ENCODE results near the gene CD48.
"Not testable (repeated sequence)": the region's sequence is repeated elsewhere in the genome, so short reads cannot be mapped to it uniquely, and the experiment has no call there.

Gene CD48

DNA sequence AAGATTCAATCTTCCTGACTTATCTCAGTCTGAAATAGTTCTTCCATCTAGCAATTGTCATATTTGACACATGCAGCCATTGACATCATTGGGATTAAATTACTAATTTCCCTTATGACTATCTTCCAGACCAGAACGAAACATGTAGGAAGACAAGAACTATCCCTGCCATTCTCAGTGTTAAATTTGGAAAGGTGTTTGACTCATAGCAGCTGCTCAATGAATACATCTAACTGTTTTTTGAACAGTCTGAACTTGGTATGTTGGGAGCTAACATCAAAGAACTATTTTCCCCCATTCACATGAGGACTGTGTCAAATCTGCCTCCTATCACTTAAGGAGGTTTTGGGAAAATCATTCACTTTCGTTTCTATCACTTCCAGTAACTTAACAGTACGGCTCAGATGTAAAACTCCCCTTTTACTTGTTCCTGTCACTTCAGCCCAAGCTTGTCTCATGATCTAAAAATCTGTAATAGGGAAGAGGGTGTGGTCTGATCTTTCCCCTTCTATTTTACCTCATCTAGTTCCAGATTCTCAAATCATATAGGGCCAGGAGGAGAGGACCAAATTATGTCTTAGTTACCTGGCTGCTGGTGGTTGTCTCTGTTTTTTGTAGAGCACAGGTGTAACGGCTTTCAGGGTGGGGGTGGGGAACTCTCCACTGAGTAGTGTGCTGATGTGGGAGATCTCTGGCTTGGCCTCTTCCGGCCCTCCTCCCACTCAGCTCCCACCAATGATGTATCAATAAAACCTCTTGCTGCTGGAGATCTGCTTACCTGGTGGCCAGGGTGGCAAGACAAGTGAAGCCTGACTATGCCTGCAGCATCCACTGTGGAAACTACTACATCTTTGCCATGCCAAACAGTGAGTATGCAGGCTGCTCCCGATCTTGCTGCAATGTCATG lies 38.6 kb downstream of the CD48 start:
- DNase-seq: no peak

DNA sequence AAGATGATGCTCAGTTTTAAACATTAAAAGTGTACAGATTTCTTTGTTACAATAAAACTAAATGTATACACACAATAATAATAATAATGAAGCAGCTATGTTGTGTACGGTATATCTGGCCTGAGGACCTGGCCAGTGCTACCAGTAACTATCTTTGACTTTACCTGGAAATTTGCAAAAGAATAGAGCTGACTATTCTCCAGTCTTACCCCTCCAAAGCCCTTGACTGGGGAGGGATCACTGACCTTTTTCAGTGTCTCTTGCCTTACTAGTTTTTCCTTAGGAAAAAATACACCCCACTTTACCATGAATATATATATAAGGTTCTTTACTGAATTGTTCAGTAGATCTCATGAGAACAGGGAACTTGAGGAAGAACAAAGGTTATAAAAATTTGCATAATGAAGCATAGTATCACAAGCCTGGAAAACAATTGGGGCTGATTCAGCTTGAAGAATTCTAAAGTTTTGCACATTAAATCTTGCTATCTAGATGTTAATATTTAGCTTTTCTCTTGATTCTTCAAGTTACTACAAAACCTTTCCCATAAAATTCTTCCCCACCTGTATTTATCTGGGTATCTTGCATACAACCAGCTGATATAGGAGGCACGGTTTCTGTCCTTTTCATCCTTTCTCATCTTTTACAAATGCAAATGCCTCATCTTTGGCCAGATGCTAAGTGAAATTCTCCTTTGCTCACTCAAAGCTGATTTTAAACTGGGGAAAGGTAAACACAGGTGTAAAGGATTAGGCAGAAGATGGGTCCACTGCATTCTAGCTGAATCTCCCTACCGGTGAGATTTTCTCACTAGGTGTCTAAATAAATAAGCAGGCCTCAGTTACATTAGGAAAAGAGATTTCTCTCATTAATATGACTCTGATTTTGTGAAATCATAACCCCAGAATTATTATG lies 39.8 kb downstream of the CD48 start:
- no peak for DNase-seq

GRCh38 chr1:160670701-160671100 lies 40.9 kb downstream of the CD48 start:
- DNase-seq: no peak

DNA sequence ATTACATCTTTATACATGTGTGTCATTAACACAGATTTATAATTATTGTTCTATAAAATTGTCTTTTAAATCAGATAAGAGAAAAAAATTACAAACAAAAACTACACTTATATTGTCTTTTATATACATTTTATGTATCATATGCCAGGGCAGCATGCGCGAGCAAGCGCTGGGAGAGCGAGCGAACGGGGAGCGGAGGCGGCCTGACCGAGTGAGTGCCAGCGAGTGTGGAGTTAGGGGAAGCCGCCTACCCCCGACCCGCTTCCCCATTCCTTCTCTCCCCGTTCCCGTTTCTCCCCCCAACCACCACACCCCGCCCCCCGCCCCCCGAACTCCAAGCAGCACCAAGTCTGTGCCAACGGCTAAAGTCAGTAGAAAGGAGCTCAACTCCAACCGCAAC lies 41.8 kb downstream of the CD48 start:
- DNase-seq: no peak

- no peak for DNase-seq
These were observed 42.3 kb downstream of the CD48 start for GRCh38 chr1:160669276-160669675.

- DNase-seq: no peak
These were observed 43.7 kb downstream of the CD48 start for GRCh38 chr1:160667896-160668295.

- no peak for DNase-seq
These were observed 45.6 kb downstream of the CD48 start for GRCh38 chr1:160666079-160666442.

DNA sequence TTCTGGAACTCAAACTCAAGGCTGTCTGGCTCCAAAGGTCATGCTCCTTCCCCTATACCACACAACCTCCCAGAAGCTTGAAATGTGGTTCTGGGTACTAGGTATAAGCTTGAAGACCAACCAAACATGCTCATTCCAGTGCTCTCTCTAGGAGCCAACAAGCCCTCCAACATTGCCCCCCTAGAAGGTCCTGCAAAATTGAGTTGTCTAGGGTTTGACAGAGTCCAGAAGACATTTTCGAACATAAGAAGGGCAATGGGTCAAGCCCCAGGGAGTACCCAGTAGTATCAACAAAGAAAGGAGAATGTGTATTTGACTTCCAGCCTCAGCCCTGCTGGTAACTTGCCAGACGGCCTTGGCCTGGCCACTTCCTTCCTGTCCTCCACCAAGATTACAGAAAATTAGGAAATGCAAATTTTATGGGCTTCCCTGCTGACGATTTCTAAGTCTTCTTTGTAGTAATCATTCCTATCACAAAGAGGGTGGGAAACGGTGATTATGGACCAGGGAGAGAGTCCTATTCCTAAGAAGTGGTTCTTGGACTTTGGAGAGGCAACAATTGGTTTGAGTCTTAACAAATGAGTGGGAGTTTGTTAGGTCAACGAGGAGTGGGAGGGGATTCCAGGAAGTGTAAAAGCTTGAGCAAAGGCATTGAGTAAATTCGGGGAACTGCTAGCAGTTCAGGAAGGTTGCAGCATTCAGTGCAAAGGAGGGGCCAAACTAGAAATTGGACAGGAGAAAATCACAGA lies 46.1 kb downstream of the CD48 start:
- no peak for DNase-seq

DNA sequence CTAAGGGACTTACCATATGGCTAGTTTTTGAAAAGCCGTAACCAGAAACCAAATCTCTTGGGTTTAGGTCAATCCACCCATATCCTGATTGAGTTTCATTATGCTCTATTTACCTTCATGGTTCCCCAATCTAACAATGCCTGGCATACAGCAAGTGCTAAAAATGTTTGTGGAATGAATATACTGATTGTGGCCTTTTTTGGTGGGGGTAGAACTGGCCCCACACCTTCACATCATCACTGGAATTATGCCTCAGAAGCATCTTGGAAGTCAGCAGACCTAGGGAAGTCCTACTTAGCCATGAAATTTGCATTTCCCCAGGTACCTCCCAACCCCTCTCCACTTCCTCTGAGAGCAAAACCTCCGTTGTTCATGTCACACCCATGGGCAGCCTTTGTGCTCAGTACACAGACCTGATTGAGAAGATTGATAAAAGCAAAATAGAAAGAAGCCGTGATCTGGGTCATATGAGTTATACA lies 47.0 kb downstream of the CD48 start:
- no peak for DNase-seq

DNA sequence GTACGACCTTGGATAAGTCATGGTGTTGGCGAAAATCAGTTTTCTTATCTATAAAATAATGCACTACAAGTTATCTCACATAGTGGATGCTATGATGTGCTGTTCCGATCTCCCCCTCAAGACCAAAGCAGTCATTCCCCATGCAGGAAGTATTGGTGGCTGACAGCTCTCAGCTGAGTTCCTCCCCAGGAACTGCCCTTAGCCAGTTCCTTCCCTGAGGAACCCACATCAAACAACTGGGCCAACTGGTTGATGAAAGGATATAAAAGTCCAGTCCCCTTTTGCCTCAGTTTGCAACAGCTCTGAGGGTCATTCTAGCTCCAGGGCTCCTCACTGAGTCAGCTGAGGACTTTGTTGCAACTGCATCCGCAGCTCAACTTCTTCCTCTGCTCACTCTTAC lies 48.7 kb downstream of the CD48 start:
- no peak for DNase-seq

DNA sequence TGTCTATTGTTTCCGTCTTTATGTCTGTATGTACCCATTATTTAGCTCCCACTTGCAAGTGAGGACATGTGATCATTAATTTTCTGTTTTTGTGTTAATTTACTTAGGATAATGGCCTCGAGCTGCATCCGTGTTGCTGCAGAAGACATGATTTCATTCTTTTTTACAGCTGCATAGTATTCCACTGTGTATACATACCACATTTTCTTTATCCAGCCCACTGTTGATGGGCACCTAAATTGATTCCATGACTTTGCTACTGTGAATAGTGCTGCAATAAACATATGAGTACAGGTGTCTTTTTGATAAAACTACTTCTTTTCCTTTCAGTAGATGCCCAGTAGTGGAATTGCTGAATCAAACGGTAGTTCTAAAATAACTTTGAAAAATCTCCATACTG lies 52.1 kb downstream of the CD48 start:
- DNase-seq: no peak

GRCh38 chr1:160658814-160659193 lies 52.8 kb downstream of the CD48 start:
- DNase-seq: no peak

- no peak for DNase-seq
These were observed 53.3 kb downstream of the CD48 start for GRCh38 chr1:160658162-160658813.

- no peak for DNase-seq
These were observed 54.3 kb downstream of the CD48 start for GRCh38 chr1:160657250-160657781.

DNA sequence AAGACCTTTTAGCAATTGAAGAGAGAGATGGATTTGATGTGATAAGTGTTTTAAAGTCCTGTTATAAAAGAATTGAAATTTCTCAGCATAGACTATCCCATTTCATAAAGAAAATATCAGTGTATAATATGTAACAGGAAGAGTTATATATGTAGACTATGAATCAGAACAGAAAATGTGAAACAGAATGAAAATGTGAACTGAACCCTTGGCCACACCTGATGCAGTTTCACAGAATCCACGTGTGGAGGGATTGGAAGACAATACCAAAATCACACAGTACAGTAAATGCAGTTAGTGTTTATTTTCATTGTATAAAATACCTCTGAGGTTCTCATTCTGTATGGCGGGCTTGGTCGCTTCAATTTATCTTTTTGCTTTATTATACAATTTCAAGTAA lies 54.9 kb downstream of the CD48 start:
- DNase-seq: no peak

- DNase-seq: no peak
These were observed 58.0 kb downstream of the CD48 start for GRCh38 chr1:160653620-160654016.

- DNase-seq: no peak
These were observed 58.5 kb downstream of the CD48 start for GRCh38 chr1:160652924-160653619.

DNA sequence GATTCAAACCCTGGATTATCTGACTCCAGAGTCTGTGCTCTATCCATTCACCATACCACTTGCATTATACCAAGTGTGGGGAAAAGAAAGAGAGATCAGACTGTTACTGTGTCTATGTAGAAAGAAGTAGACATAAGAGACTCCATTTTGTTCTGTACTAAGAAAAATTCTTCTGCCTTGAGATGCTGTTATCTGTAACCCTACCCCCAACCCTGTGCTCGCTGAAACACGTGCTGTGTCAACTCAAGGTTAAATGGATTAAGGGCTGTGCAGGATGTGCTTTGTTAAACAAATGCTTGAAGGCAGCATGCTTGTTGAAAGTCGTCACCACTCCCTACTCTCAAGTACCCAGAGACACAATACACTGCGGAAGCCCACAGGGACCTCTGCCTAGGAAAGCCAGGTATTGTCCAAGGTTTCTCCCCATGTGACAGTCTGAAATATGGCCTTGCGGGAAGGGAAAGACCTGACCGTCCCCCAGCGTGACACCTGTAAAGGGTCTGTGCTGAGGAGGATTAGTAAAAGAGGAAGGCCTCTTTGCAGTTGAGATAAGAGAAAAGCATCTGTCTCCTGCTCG lies 59.5 kb downstream of the CD48 start:
- DNase-seq: not testable (repeated sequence)

DNA sequence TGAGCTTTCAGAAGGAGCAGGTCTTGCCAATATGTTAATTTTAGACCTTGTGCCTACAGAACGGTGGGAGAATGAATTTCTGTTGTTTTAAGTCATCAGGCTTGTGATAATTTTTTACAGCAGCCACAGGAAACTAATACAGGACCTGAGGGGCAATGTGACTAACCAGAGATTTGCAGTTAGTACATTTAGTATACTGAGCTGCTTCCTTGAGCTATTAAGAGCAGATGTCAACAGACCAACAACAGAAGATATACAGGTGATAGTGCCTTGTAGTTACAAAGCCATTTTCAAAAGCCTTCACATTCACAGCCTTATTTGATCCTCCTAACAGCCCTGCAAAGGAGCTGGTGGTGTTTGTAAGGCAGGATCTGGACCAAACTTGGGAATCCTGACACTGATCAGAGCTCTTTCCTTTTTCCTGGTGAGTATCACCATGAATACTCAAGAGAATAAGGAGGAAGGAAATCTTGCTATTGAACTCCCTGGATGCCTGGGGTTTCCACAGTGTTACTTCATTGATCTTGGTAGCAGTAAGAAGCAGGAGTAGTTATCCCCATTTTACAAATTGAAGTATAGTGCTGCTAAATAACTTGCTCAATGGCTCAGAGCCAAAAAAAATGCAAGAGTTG lies 60.1 kb downstream of the CD48 start:
- no peak for DNase-seq

DNA sequence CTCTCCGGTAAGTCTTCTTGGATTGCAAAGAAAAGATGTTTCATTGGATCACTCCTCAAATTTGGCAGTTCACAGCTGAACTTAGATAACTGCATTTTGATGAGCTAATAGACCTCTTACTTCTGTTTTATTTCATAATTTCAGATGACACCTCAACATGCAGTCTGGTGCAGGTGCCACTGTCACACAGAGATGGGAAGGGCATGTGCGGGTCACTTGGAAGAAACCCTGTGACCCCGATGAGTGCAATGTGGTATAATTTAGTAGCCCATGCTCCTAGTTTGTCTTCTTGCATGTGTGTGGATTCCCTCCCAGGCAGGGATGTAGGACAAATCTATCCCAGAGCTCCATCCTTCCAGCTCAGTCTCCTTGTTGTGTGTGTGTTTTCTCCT lies 64.3 kb downstream of the CD48 start:
- no peak for DNase-seq

All from NCI-H1105 (cell line).